SH-SY5Y (cell line): Measurements from ENCODE around the gene PSORS1C1.

Source experiments
- GATA2 ChIP-seq: IDR thresholded peaks from 2 replicates; pipeline ENCODE4 v1.6.1; 2011; ENCODE audit warnings: mild to moderate bottlenecking, low read depth, low read length
- GATA3 ChIP-seq: IDR thresholded peaks from 2 replicates; pipeline ENCODE4 v1.6.1; 2011; ENCODE audit warnings: low read depth, mild to moderate bottlenecking, low read length, moderate library complexity

DNA sequence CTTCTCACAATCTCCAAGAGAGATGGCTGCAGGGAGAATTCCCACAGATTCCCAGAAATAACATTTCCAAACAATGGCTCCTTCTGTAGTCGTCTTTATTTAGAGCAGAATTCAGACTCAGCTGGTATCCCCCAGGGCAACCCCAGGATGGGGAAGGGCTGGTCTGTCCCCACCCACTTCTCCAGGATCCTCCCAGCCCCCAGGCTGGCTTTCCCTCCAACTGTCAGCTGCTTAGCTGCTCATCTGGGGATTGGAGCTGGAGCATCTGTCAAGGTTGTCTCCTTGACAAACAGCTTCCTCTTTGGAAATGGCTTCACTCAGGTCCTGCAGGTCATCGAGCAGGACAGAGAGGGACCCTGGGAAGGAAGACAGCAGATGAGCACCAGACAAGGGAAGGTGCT, 27.8 kb downstream of the PSORS1C1 start:
- TF ChIP-seq GATA2 (no peak), GATA3 (no peak)
